GM12878 (cell line): Measurements from ENCODE around the gene PRPF31. TPM values are rescaled to one million over a fixed set of nuclear protein-coding genes. Genes with fewer than 3 reads are reported as not detected.

Source experiments
- ATAC-seq: fragments of 200-7000 bp; cut with Tn5 transposase; 3 replicates; pipeline ENCODE4 v1.9.1; 2020; ENCODE audit warnings: mild to moderate bottlenecking, moderate library complexity
- BruUV-seq: library from RNA; stranded (reverse); fragments of 400-500 nt; replicated peaks from 2 replicates; lab custom pipeline; 2021; lab: Mats Ljungman, UMichigan
- CTCF ChIA-PET: fragments of 300-600 bp; sonication (Branson Sonifier 250); formaldehyde crosslinking; extraction: SDS; loops from one replicate; lab custom pipeline; 2021; ENCODE audit warnings: inconsistent platforms; lab: Yijun Ruan, JAX
- POLR2A ChIA-PET: fragments of 350-600 bp; formaldehyde crosslinking; extraction: SDS; loops from one replicate; lab custom pipeline; 2021; ENCODE audit warnings: inconsistent platforms; lab: Charles Lee
- RAD21 ChIA-PET: fragments of 300-600 bp; sonication (Branson Sonifier 250); formaldehyde crosslinking; loops from one replicate; lab custom pipeline; 2023; ENCODE audit warnings: antibody characterized with exemption; ENCODE audit not compliant: unreplicated experiment; lab: Charles Lee
- SMC1A ChIA-PET: fragments of 300-600 bp; sonication (Branson Sonifier 250); formaldehyde crosslinking; loops from one replicate; lab custom pipeline; 2023; ENCODE audit not compliant: unreplicated experiment, uncharacterized antibody; lab: Charles Lee
- DNase-seq: peaks from one replicate; pipeline ENCODE4 v3.0.0-alpha.2; 2011; ENCODE audit warnings: low read depth, low spot score
- FAIRE-seq: peaks from 3 replicates; lab custom pipeline; 2011; peaks lifted over from hg19 to GRCh38; lab: Jason Lieb, UNC
- H2AFZ ChIP-seq: 2 replicates; pipeline ENCODE4 v1.6.0; 2011; ENCODE audit warnings: low read depth, low read length, control low read depth; ENCODE audit not compliant: control insufficient read depth
- H3K27ac ChIP-seq: 2 replicates; pipeline ENCODE4 v1.5.1; 2011; ENCODE audit warnings: control low read depth; ENCODE audit not compliant: control insufficient read depth, insufficient read depth
- H3K27me3 ChIP-seq, 2 experiments: replicated peaks in 1 of 2; 2 replicates each; pipeline versions ENCODE4 v1.6.0 to v1.6.1; 2011; ENCODE audit warnings: low read length in 1 of 2; ENCODE audit not compliant: control insufficient read depth in 2 of 2, insufficient read depth in 2 of 2
- H3K36me3 ChIP-seq, 2 experiments: 2 replicates each; pipeline ENCODE4 v1.5.1; 2011; ENCODE audit warnings: low read length in 1 of 2; ENCODE audit not compliant: control insufficient read depth in 2 of 2, insufficient read depth in 2 of 2
- H3K4me1 ChIP-seq: 2 replicates; pipeline ENCODE4 v1.6.1; 2011; ENCODE audit warnings: mild to moderate bottlenecking, low read length, moderate library complexity, mixed read lengths; ENCODE audit not compliant: control insufficient read depth, insufficient read depth
- H3K4me2 ChIP-seq: 2 replicates; pipeline ENCODE4 v1.6.0; 2011; ENCODE audit warnings: control low read depth; ENCODE audit not compliant: control insufficient read depth, insufficient read depth
- H3K4me3 ChIP-seq: fragments of 200-600 bp; sonication (generic); 2 replicates; pipeline ENCODE4 v1.5.1; 2016
- H3K79me2 ChIP-seq: 2 replicates; pipeline ENCODE4 v1.6.0; 2011; ENCODE audit warnings: low read length; ENCODE audit not compliant: control insufficient read depth, insufficient read depth
- H3K9ac ChIP-seq: 2 replicates; pipeline ENCODE4 v1.8.0; 2011; ENCODE audit warnings: low read length, control low read depth, mixed read lengths; ENCODE audit not compliant: control insufficient read depth, insufficient read depth
- H3K9me3 ChIP-seq: replicated peaks from 3 replicates; pipeline ENCODE4 v1.5.1; 2011; ENCODE audit warnings: mild to moderate bottlenecking, low read length; ENCODE audit not compliant: control insufficient read depth, insufficient read depth
- H4K20me1 ChIP-seq: 2 replicates; pipeline ENCODE4 v1.6.0; 2011; ENCODE audit not compliant: control insufficient read depth, insufficient read depth
- EGR1 ChIP-seq, 2 experiments: IDR thresholded peaks; 1 replicate in 1 of 2; 2 replicates in 1 of 2; pipeline ENCODE4 v1.6.1; 2011 to 2012; ENCODE audit warnings: low read depth in 2 of 2, low read length in 2 of 2, borderline replicate concordance in 1 of 2, mild to moderate bottlenecking in 1 of 2, moderate library complexity in 1 of 2
- ELK1 ChIP-seq: IDR thresholded peaks from 2 replicates; pipeline ENCODE4 v1.6.1; 2012; ENCODE audit warnings: low read depth, low read length, improper control_type of control experiment
- FOXK2 ChIP-seq: fragments of 450-650 bp; IDR thresholded peaks from 2 replicates; pipeline ENCODE4 v1.6.1; 2017; ENCODE audit warnings: mild to moderate bottlenecking, moderate library complexity
- FOXM1 ChIP-seq: IDR thresholded peaks from 2 replicates; pipeline ENCODE4 v1.6.1; 2012; ENCODE audit warnings: low read depth, mild to moderate bottlenecking, inconsistent platforms, low read length, moderate library complexity
- GATAD2B ChIP-seq: fragments of 450-650 bp; conservative IDR thresholded peaks from 2 replicates; pipeline ENCODE4 v1.6.1; 2017; ENCODE audit warnings: low read depth, mild to moderate bottlenecking, moderate library complexity
- HCFC1 ChIP-seq: fragments of 150-350 bp; IDR thresholded peaks from 2 replicates; pipeline ENCODE4 v1.6.1; 2014; ENCODE audit warnings: low read length
- PAX5 ChIP-seq: IDR thresholded peaks from 2 replicates; pipeline ENCODE4 v1.6.1; 2011; ENCODE audit warnings: low read depth, low read length, borderline replicate concordance
- PRDM15 ChIP-seq: fragments of 450-650 bp; formaldehyde crosslinking; IDR thresholded peaks from 2 replicates; pipeline ENCODE4 v1.4.0; 2020; ENCODE audit warnings: mild to moderate bottlenecking, moderate library complexity
- RFX5 ChIP-seq: IDR thresholded peaks from 2 replicates; pipeline ENCODE4 v1.6.1; 2011; ENCODE audit warnings: low read depth, low read length, improper control_type of control experiment
- RUNX3 ChIP-seq: IDR thresholded peaks from 2 replicates; pipeline ENCODE4 v1.6.1; 2012; ENCODE audit warnings: low read length, inconsistent platforms
- SMAD1 ChIP-seq: fragments of 450-650 bp; IDR thresholded peaks from 2 replicates; pipeline ENCODE4 v1.6.1; 2018; ENCODE audit warnings: mild to moderate bottlenecking, low read depth; ENCODE audit not compliant: partially characterized antibody
- STAT1 ChIP-seq: fragments of 450-650 bp; conservative IDR thresholded peaks from 2 replicates; pipeline ENCODE4 v1.6.1; 2014; ENCODE audit warnings: antibody characterized with exemption, mild to moderate bottlenecking
- SUZ12 ChIP-seq: fragments of 200-600 bp; sonication (generic); IDR thresholded peaks from one replicate; pipeline ENCODE4 v1.6.1; 2018; ENCODE audit warnings: antibody characterized with exemption, mild to moderate bottlenecking; ENCODE audit not compliant: unreplicated experiment
- YBX1 ChIP-seq: fragments of 450-650 bp; IDR thresholded peaks from 2 replicates; pipeline ENCODE4 v1.6.1; 2016; ENCODE audit warnings: antibody characterized with exemption
- ZNF384 ChIP-seq: IDR thresholded peaks from 2 replicates; pipeline ENCODE4 v1.6.1; 2012; ENCODE audit warnings: low read depth, mild to moderate bottlenecking, low read length, improper control_type of control experiment, borderline replicate concordance
- ZNF622 ChIP-seq: fragments of 450-650 bp; IDR thresholded peaks from 2 replicates; pipeline ENCODE4 v1.6.1; 2017; ENCODE audit warnings: mild to moderate bottlenecking, inconsistent platforms
- ZZZ3 ChIP-seq: IDR thresholded peaks from 2 replicates; pipeline ENCODE4 v1.6.1; 2011; ENCODE audit warnings: low read depth; ENCODE audit not compliant: control insufficient read depth, insufficient read length
- WGBS: methylation state at CpG from one replicate; pipeline ENCODE4 v1.1.6; 2016; ENCODE audit warnings: low lambda C conversion rate; ENCODE audit not compliant: insufficient replicate concordance, insufficient coverage; ENCODE audit errors: missing lambda C conversion rate; 5-methylcytosine and 5-hydroxymethylcytosine counted together
- in situ Hi-C: fragments of 300-500 bp; cut with MboI; formaldehyde crosslinking; loops from 9 replicates; pipeline ENCODE4 v1.14.3; 2018; ENCODE audit warnings: mixed read lengths
- intact Hi-C: fragments of 100-400 bp; cut with micrococcal nuclease; formaldehyde crosslinking; loops from one replicate; pipeline ENCODE4 v1.14.2; 2022; ENCODE audit not compliant: unreplicated experiment
- polyA plus RNA-seq, 11 experiments: library from polyadenylated mRNA; depleted of rRNA in 4 of 11; unstranded in 6 of 11; stranded (reverse) in 5 of 11; fragments of >200 nt; fragmentation: Nextera tagmentation in 4 of 11; fragmentation: Illumina TruSeq in 1 of 11; extraction: Ambion mirVana in 4 of 11; extraction: Trizol in 1 of 11; gene quantifications; 1 replicate in 1 of 11; 2 replicates in 10 of 11; pipeline versions ENCODE4 v1.2.1 to v1.2.3, GENCODE V29; 2011 to 2016; ENCODE audit warnings: inconsistent platforms in 2 of 11, missing spikeins in 2 of 11, low read depth in 1 of 11
- total RNA-seq, 4 experiments: library from RNA; depleted of rRNA in 3 of 4; stranded (reverse); fragments of >200 nt in 3 of 4; fragmentation: Illumina TruSeq in 1 of 4; extraction: Trizol in 1 of 4; gene quantifications; 2 replicates each; pipeline versions ENCODE4 v1.2.1 to v1.2.3, GENCODE V29; 2013 to 2021

The PRPF31 gene
- total and polyA plus RNA-seq, 10 of the 15 experiments (the other 5 are each of a cell fraction or from before 2014, with no cell fraction given): 2.7 to 170 (median 69.7) TPM

GRCh38 chr19:54096617-54097106, 18.9 kb upstream of the PRPF31 start (continued):
- TF ChIP-seq GATAD2B (no peak), YBX1 (no peak), STAT1 (no peak), ZZZ3 (no peak)

- ATAC-seq (no peak), DNase-seq (no peak), FAIRE-seq (no peak)
- intact Hi-C loops (no loop called here), in situ Hi-C loops (no loop called here)
- Histone ChIP-seq H3K4me1 (no peaks in the 10 kb centered on the region), H3K27ac (no peak overlapping the region), H3K9me3 (no peaks in the 10 kb centered on the region; the same call in 2 of the 3 replicates), H3K36me3 (no peaks in the 10 kb centered on the region), H3K4me3 (no peak overlapping the region), H4K20me1 (no peaks in the 10 kb centered on the region), H3K79me2 (peaks cover 9% of the 10 kb centered on the region), H2AFZ (no peak overlapping the region), H3K4me2 (no peak overlapping the region), H3K27me3 (no peaks in the 10 kb centered on the region; a peak in 2 of 4 replicates), H3K9ac (no peak overlapping the region)
- SMC1A ChIA-PET: interaction anchor here (0.6 kb wide), 1 partner anchor 590 kb away, joined by 3 read pairs; no protein-coding TSS in a partner anchor
- CTCF ChIA-PET: no interaction called here
- RAD21 ChIA-PET: interaction anchor here (0.6 kb wide), 1 partner anchor 1533 kb away, joined by 3 read pairs; no protein-coding TSS in a partner anchor
- WGBS: 79% methylated on average over 9 of the region's 12 CpGs
- no TSS peak for BruUV-seq
- POLR2A ChIA-PET: interaction anchor here (0.6 to 0.7 kb wide), 2 partner anchors 190 to 579 kb away, joined by 4 to 8 read pairs; no protein-coding TSS in a partner anchor
- TF ChIP-seq SUZ12 (no peak), ELK1 (no peak), FOXK2 (no peak), RUNX3 (no peak), SMAD1 (no peak), PRDM15 (CRISPR knock-in tag) (no peak), EGR1 (IDR thresholded peaks at IDR 0.05; ENCODE audit: borderline replicate concordance in 1 of 2, low read depth in 2 of 2, low read length in 2 of 2) (no peak), PAX5 (no peak), RFX5 (no peak), ZNF384 (no peak), FOXM1 (no peak), ZNF622 (no peak), HCFC1 (no peak)
These were observed 16.2 kb upstream of the PRPF31 start for GRCh38 chr19:54099190-54099902.
